Caco-2 (cell line): ENCODE data around the gene TTLL6. TPM values are rescaled to one million over a fixed set of nuclear protein-coding genes. Genes with fewer than 3 reads are reported as not detected.

Experiments used
- BruUV-seq: library from RNA; stranded (reverse); fragments of 400-500 nt; replicated peaks from 2 replicates; lab custom pipeline; 2021; lab: Mats Ljungman, UMichigan
- CTCF ChIA-PET: fragments of 300-600 bp; sonication (Branson Sonifier 250); formaldehyde crosslinking; loops from one replicate; lab custom pipeline; 2022; ENCODE audit warnings: antibody characterized with exemption; lab: Charles Lee
- POLR2A ChIA-PET: fragments of 300-600 bp; sonication (Branson Sonifier 250); formaldehyde crosslinking; loops from one replicate; lab custom pipeline; 2022; ENCODE audit warnings: antibody characterized with exemption; lab: Charles Lee
- DNase-seq, 2 experiments: peaks; one replicate each; pipeline versions ENCODE4 v3.0.0 to v3.0.0-alpha.2; 2020 to 2022
- H3K27me3 ChIP-seq: replicated peaks from 2 replicates; pipeline ENCODE4 v1.6.0; 2011; ENCODE audit warnings: low read length; ENCODE audit not compliant: control insufficient read depth, insufficient read depth
- H3K36me3 ChIP-seq: 2 replicates; pipeline ENCODE4 v1.5.1; 2011; ENCODE audit warnings: low read length; ENCODE audit not compliant: control insufficient read depth, insufficient read depth
- H3K4me1 ChIP-seq: fragments of 250-450 bp; sonication (Bioruptor Pico); 2 replicates; pipeline ENCODE4 v1.5.1; 2020; ENCODE audit warnings: mild to moderate bottlenecking
- H3K4me3 ChIP-seq: 2 replicates; pipeline ENCODE4 v1.5.1; 2011; ENCODE audit warnings: low read depth, mild to moderate bottlenecking, control low read depth, low read length
- H3K9me3 ChIP-seq: fragments of 250-450 bp; sonication (Bioruptor Pico); 2 replicates; pipeline ENCODE4 v1.5.1; 2020; ENCODE audit warnings: mild to moderate bottlenecking, moderate library complexity
- H3K27ac Mint-ChIP-seq: one replicate; pipeline ENCODE4 v1.8.0; 2022; ENCODE audit warnings: mixed read lengths; ENCODE audit not compliant: unreplicated experiment
- H3K27me3 Mint-ChIP-seq: one replicate; pipeline ENCODE4 v1.8.0; 2022; ENCODE audit warnings: mixed read lengths; ENCODE audit not compliant: insufficient read depth, unreplicated experiment
- H3K36me3 Mint-ChIP-seq: one replicate; pipeline ENCODE4 v1.8.0; 2022; ENCODE audit warnings: mild to moderate bottlenecking, mixed read lengths; ENCODE audit not compliant: insufficient read depth, unreplicated experiment
- H3K4me1 Mint-ChIP-seq: one replicate; pipeline ENCODE4 v1.8.0; 2022; ENCODE audit warnings: low read depth, mixed read lengths; ENCODE audit not compliant: unreplicated experiment
- H3K4me3 Mint-ChIP-seq: one replicate; pipeline ENCODE4 v1.8.0; 2022; ENCODE audit warnings: mild to moderate bottlenecking, moderate library complexity, mixed read lengths; ENCODE audit not compliant: unreplicated experiment
- H3K9me3 Mint-ChIP-seq: one replicate; pipeline ENCODE4 v1.8.0; 2022; ENCODE audit warnings: mixed read lengths; ENCODE audit not compliant: unreplicated experiment
- intact Hi-C: fragments of 100-400 bp; cut with micrococcal nuclease; formaldehyde crosslinking; loops from one replicate; pipeline ENCODE4 v1.10.0; 2022; ENCODE audit not compliant: unreplicated experiment
- total RNA-seq: library from RNA; stranded (reverse); gene quantifications from 2 replicates; pipeline ENCODE4 v1.2.3, GENCODE V29; 2022
- TF ChIP-seq, protein P1 (sequence below), 2 experiments: fragments of 200-600 bp in 1 of 2; IDR thresholded peaks; 1 replicate in 1 of 2; 2 replicates in 1 of 2; pipeline versions ENCODE4 v1.5.1 to v1.8.0; 2011 to 2022; ENCODE audit warnings: antibody characterized with exemption in 1 of 2, control low read depth in 1 of 2, inconsistent platforms in 1 of 2, low read depth in 1 of 2, low read length in 1 of 2, mild to moderate bottlenecking in 1 of 2, moderate library complexity in 1 of 2; ENCODE audit not compliant: insufficient read depth in 1 of 2, severe bottlenecking in 1 of 2, unreplicated experiment in 1 of 2

Gene TTLL6
- total RNA-seq, 1 experiment from 2014 or later, result 0.16 TPM

DNA sequence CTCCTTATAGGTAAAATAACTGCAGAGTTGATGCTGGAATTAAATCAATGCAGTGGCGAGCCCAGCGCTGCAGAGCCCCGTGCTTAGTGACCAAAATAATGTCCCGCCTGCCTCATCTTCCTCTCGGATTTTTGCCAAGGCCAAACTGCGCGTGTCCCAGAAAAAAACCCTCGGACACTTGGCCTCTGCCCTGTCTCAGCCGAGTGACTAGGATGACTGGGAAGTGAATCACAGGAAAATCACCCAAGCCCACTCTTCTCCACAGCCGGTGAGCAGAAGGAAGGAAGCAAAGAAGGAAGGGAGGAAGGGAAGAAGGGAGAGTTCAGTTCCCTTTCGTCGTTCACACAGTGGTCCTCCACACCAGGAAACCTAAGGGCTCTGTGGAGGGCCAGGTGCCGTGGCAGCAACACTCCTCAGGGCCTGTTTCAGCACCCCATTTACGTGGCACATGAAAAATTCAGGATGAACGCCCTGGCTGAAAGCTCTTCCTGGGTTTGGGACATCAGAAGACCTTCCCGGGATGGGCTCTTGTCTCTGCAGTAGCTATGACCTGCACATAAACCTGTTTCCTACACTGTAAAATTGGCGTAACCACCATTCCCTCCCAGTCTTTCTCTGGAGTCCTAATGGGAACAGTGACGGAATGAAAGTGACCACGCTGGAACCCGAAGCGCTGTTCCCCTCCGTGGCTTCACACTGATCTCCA lies 63.1 kb downstream of the TTLL6 start:
- Mint-ChIP-seq H3K9me3 (no peaks in the 10 kb centered on the region), H3K36me3 (no peaks in the 10 kb centered on the region), H3K27me3 (peaks cover 6% of the 10 kb centered on the region), H3K4me3 (no peak overlapping the region), H3K27ac (no peak overlapping the region), H3K4me1 (peaks cover 13% of the 10 kb centered on the region)
- ChIA-PET CTCF (interaction anchor here (0.5 to 1.4 kb wide), 3 partner anchors 30 to 129 kb away, joined by 3 to 5 read pairs (median 4); no protein-coding TSS in a partner anchor), POLR2A (no interaction called here)
- no peak for DNase-seq
- intact Hi-C loops, result no loop called here
- no peaks in the 10 kb centered on the region; the same call in 1 of the 2 replicates for H3K27me3 ChIP-seq
- no peaks in the 10 kb centered on the region for H3K9me3 ChIP-seq
- H3K4me1 ChIP-seq, result peaks cover 9% of the 10 kb centered on the region
- H3K4me3 ChIP-seq, result no peak overlapping the region
- H3K36me3 ChIP-seq, result no peaks in the 10 kb centered on the region
- TF ChIP-seq, protein P1, sequence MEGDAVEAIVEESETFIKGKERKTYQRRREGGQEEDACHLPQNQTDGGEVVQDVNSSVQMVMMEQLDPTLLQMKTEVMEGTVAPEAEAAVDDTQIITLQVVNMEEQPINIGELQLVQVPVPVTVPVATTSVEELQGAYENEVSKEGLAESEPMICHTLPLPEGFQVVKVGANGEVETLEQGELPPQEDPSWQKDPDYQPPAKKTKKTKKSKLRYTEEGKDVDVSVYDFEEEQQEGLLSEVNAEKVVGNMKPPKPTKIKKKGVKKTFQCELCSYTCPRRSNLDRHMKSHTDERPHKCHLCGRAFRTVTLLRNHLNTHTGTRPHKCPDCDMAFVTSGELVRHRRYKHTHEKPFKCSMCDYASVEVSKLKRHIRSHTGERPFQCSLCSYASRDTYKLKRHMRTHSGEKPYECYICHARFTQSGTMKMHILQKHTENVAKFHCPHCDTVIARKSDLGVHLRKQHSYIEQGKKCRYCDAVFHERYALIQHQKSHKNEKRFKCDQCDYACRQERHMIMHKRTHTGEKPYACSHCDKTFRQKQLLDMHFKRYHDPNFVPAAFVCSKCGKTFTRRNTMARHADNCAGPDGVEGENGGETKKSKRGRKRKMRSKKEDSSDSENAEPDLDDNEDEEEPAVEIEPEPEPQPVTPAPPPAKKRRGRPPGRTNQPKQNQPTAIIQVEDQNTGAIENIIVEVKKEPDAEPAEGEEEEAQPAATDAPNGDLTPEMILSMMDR (IDR thresholded peaks at IDR 0.05; ENCODE audit: insufficient read depth in 1 of 2, low read depth in 1 of 2, low read length in 1 of 2, severe bottlenecking in 1 of 2, unreplicated experiment in 1 of 2), result no peak
- BruUV-seq, result no TSS peak

GRCh38 chr17:48752399-48753288 lies 64.4 kb downstream of the TTLL6 start:
- intact Hi-C loops, result no loop called here
- H3K36me3 Mint-ChIP-seq, result no peaks in the 10 kb centered on the region
- no peak overlapping the region for H3K27ac Mint-ChIP-seq
- peaks cover 11% of the 10 kb centered on the region for H3K4me1 Mint-ChIP-seq
- H3K9me3 Mint-ChIP-seq, result no peaks in the 10 kb centered on the region
- ChIA-PET POLR2A (no interaction called here), CTCF (interaction anchor here (1.4 to 3.3 kb wide), 2 partner anchors 38 to 126 kb away, joined by 3 to 16 read pairs; no protein-coding TSS in a partner anchor)
- Histone ChIP-seq H3K9me3 (no peaks in the 10 kb centered on the region), H3K27me3 (no peaks in the 10 kb centered on the region; the same call in 1 of the 2 replicates), H3K36me3 (no peaks in the 10 kb centered on the region), H3K4me1 (peaks cover 9% of the 10 kb centered on the region), H3K4me3 (no peak overlapping the region)
- DNase-seq, result no peak
- no TSS peak for BruUV-seq
- no peak overlapping the region for H3K4me3 Mint-ChIP-seq
- TF ChIP-seq, protein P1 (IDR thresholded peaks at IDR 0.05; ENCODE audit: insufficient read depth in 1 of 2, low read depth in 1 of 2, low read length in 1 of 2, severe bottlenecking in 1 of 2, unreplicated experiment in 1 of 2), result no peak
- peaks cover 7% of the 10 kb centered on the region for H3K27me3 Mint-ChIP-seq

GRCh38 chr17:48751733-48752398 lies 65.2 kb downstream of the TTLL6 start:
- DNase-seq, result no peak
- BruUV-seq, result no TSS peak
- no peaks in the 10 kb centered on the region for H3K36me3 ChIP-seq
- peaks cover 9% of the 10 kb centered on the region for H3K4me1 ChIP-seq
- H3K9me3 ChIP-seq, result no peaks in the 10 kb centered on the region
- peaks cover 13% of the 10 kb centered on the region for H3K4me1 Mint-ChIP-seq
- no peak overlapping the region for H3K27ac Mint-ChIP-seq
- POLR2A ChIA-PET, result no interaction called here
- CTCF ChIA-PET, result interaction anchor here (0.6 to 3.3 kb wide), 6 partner anchors 9 to 127 kb away, joined by 4 to 16 read pairs (median 5); no protein-coding TSS in a partner anchor
- no peak overlapping the region for H3K4me3 Mint-ChIP-seq
- peaks cover 4% of the 10 kb centered on the region for H3K36me3 Mint-ChIP-seq
- no peaks in the 10 kb centered on the region; the same call in 1 of the 2 replicates for H3K27me3 ChIP-seq
- H3K4me3 ChIP-seq, result no peak overlapping the region
- H3K27me3 Mint-ChIP-seq, result peaks cover 7% of the 10 kb centered on the region
- TF ChIP-seq, protein P1 (IDR thresholded peaks at IDR 0.05; ENCODE audit: insufficient read depth in 1 of 2, low read depth in 1 of 2, low read length in 1 of 2, severe bottlenecking in 1 of 2, unreplicated experiment in 1 of 2), result no peak
- intact Hi-C loops, result no loop called here
- no peaks in the 10 kb centered on the region for H3K9me3 Mint-ChIP-seq
